Activated T-cell treated with anti-CD3 and anti-CD28 coated beads, Interleukin-2, amount 50 U/mL, for 72 hours (primary cell): Measurements from ENCODE around the gene RNF125. TPM values are rescaled to one million over a fixed set of nuclear protein-coding genes. Genes with fewer than 3 reads are reported as not detected.

ENCODE experiments used
- ATAC-seq, 2 donors: fragments of 150-1000 bp; cut with Tn5 transposase; replicated peaks in 1 of 2; 2 replicates each; pipeline ENCODE4 v1.10.0; 2021; ENCODE audit warnings: moderate library complexity in 2 of 2, mild to moderate bottlenecking in 1 of 2
- DNase-seq, 2 donors: peaks; one replicate each; pipeline ENCODE4 v3.0.0; 2021 to 2022; ENCODE audit warnings: mixed read lengths in 1 of 2
- H3K27ac Mint-ChIP-seq: one replicate; pipeline ENCODE4 v1.8.0; 2022; ENCODE audit warnings: mild to moderate bottlenecking, moderate library complexity, mixed read lengths
- H3K27me3 Mint-ChIP-seq: one replicate; pipeline ENCODE4 v1.8.0; 2022; ENCODE audit warnings: low read depth, mixed read lengths
- H3K36me3 Mint-ChIP-seq, 2 donors: one replicate each; pipeline ENCODE4 v1.8.0; 2022; ENCODE audit warnings: mixed read lengths in 2 of 2, mild to moderate bottlenecking in 1 of 2; ENCODE audit not compliant: insufficient read depth in 2 of 2
- H3K4me1 Mint-ChIP-seq: one replicate; pipeline ENCODE4 v1.8.0; 2022; ENCODE audit warnings: low read depth, mixed read lengths
- H3K4me3 Mint-ChIP-seq, 2 donors: one replicate each; pipeline ENCODE4 v1.8.0; 2022; ENCODE audit warnings: mild to moderate bottlenecking in 2 of 2, mixed read lengths in 2 of 2, moderate library complexity in 2 of 2
- H3K9me3 Mint-ChIP-seq, 2 donors: one replicate each; pipeline ENCODE4 v1.8.0; 2022; ENCODE audit warnings: mixed read lengths in 2 of 2
- total RNA-seq, 2 donors: library from RNA; stranded (reverse); gene quantifications; one replicate each; pipeline ENCODE4 v1.2.3, GENCODE V29; 2022

RNF125 gene
- total RNA-seq, 2 donors from 2014 or later, result 40.5 to 43.3 TPM

- peak overlapping the region in 1 of 2 donors; percentile 25 for H3K4me3 Mint-ChIP-seq
- H3K4me1 Mint-ChIP-seq, result peaks cover 94% of the 10 kb centered on the region
- H3K27ac Mint-ChIP-seq, result peak overlapping the region; percentile 84
- H3K36me3 Mint-ChIP-seq, result peaks cover 16 to 47% of the 10 kb centered on the region in 2 donors
- no peak for ATAC-seq
- no peaks in the 10 kb centered on the region for H3K27me3 Mint-ChIP-seq
- no peaks in the 10 kb centered on the region for H3K9me3 Mint-ChIP-seq
- no peak for DNase-seq
Observed at GRCh38 chr18:32037616-32038015, 19.0 kb downstream of the RNF125 start.

- peak overlapping the region; percentile 41 to 63 for H3K4me3 Mint-ChIP-seq
- peaks cover 17 to 51% of the 10 kb centered on the region in 2 donors for H3K36me3 Mint-ChIP-seq
- ATAC-seq (peak; percentile 70 to 75), DNase-seq (peak; percentile 25 to 26)
- H3K4me1 Mint-ChIP-seq, result peaks cover 78% of the 10 kb centered on the region
- no peaks in the 10 kb centered on the region for H3K9me3 Mint-ChIP-seq
- peak overlapping the region; percentile 76 for H3K27ac Mint-ChIP-seq
- H3K27me3 Mint-ChIP-seq, result no peaks in the 10 kb centered on the region
Observed at GRCh38 chr18:32040936-32041335, 22.3 kb downstream of the RNF125 start.

- Mint-ChIP-seq H3K27me3 (no peaks in the 10 kb centered on the region), H3K4me3 (no peak overlapping the region), H3K27ac (peak overlapping the region; percentile 62), H3K9me3 (no peaks in the 10 kb centered on the region), H3K4me1 (peaks cover 73% of the 10 kb centered on the region), H3K36me3 (peaks cover 17 to 54% of the 10 kb centered on the region in 2 donors)
- DNase-seq (no peak), ATAC-seq (no peak)
Observed at GRCh38 chr18:32042337-32042736, 23.7 kb downstream of the RNF125 start.

- H3K9me3 Mint-ChIP-seq, result no peaks in the 10 kb centered on the region
- H3K27me3 Mint-ChIP-seq, result no peaks in the 10 kb centered on the region
- H3K4me1 Mint-ChIP-seq, result peaks cover 51% of the 10 kb centered on the region
- H3K4me3 Mint-ChIP-seq, result peak overlapping the region; percentile 51 to 86
- DNase-seq, result peak in 1 of 2 donors; percentile 15
- peak overlapping the region; percentile 99 for H3K27ac Mint-ChIP-seq
- peaks cover 9 to 30% of the 10 kb centered on the region in 2 donors for H3K36me3 Mint-ChIP-seq
- peak; percentile 63 to 70 for ATAC-seq
Observed at GRCh38 chr18:32048507-32049091, 30.0 kb downstream of the RNF125 start.

GRCh38 chr18:32049393-32050171 lies 31.0 kb downstream of the RNF125 start:
- H3K36me3 Mint-ChIP-seq, result peaks cover 11 to 35% of the 10 kb centered on the region in 2 donors
- H3K4me1 Mint-ChIP-seq, result peaks cover 49% of the 10 kb centered on the region
- ATAC-seq (peak; percentile 55 to 61), DNase-seq (peak; percentile 18 to 33)
- no peaks in the 10 kb centered on the region for H3K27me3 Mint-ChIP-seq
- no peaks in the 10 kb centered on the region for H3K9me3 Mint-ChIP-seq
- H3K4me3 Mint-ChIP-seq, result peak overlapping the region; percentile 51 to 86
- H3K27ac Mint-ChIP-seq, result peak overlapping the region; percentile 99

- DNase-seq (no peak), ATAC-seq (no peak)
- H3K4me1 Mint-ChIP-seq, result peaks cover 41% of the 10 kb centered on the region
- peaks cover 2 to 4% of the 10 kb centered on the region in 2 donors for H3K9me3 Mint-ChIP-seq
- H3K4me3 Mint-ChIP-seq, result no peak overlapping the region
- H3K27ac Mint-ChIP-seq, result no peak overlapping the region
- no peaks in the 10 kb centered on the region for H3K27me3 Mint-ChIP-seq
- H3K36me3 Mint-ChIP-seq, result peaks cover 18 to 34% of the 10 kb centered on the region in 2 donors
Observed at GRCh38 chr18:32056613-32057358, 38.2 kb downstream of the RNF125 start.

- H3K36me3 Mint-ChIP-seq, result peaks cover 15 to 32% of the 10 kb centered on the region in 2 donors
- peaks cover 2 to 4% of the 10 kb centered on the region in 2 donors for H3K9me3 Mint-ChIP-seq
- no peak overlapping the region for H3K4me3 Mint-ChIP-seq
- peaks cover 41% of the 10 kb centered on the region for H3K4me1 Mint-ChIP-seq
- H3K27ac Mint-ChIP-seq, result no peak overlapping the region
- no peak for ATAC-seq
- H3K27me3 Mint-ChIP-seq, result no peaks in the 10 kb centered on the region
- no peak for DNase-seq
Observed at GRCh38 chr18:32057624-32058165, 39.1 kb downstream of the RNF125 start.

GRCh38 chr18:32060026-32060425 lies 41.4 kb downstream of the RNF125 start:
- H3K4me3 Mint-ChIP-seq, result no peak overlapping the region
- H3K4me1 Mint-ChIP-seq, result peaks cover 41% of the 10 kb centered on the region
- peak overlapping the region; percentile 55 for H3K27ac Mint-ChIP-seq
- H3K9me3 Mint-ChIP-seq, result peaks cover 2 to 4% of the 10 kb centered on the region in 2 donors
- ATAC-seq (no peak), DNase-seq (no peak)
- peaks cover 12 to 29% of the 10 kb centered on the region in 2 donors for H3K36me3 Mint-ChIP-seq
- H3K27me3 Mint-ChIP-seq, result no peaks in the 10 kb centered on the region

- DNase-seq (no peak), ATAC-seq (no peak)
- Mint-ChIP-seq H3K4me1 (peaks cover 6% of the 10 kb centered on the region), H3K27ac (peak overlapping the region; percentile 94), H3K36me3 (peaks cover 8 to 31% of the 10 kb centered on the region in 2 donors), H3K4me3 (no peak overlapping the region), H3K9me3 (no peaks in the 10 kb centered on the region), H3K27me3 (no peaks in the 10 kb centered on the region)
Observed at GRCh38 chr18:32067375-32068167, 48.9 kb downstream of the RNF125 start.

GRCh38 chr18:32072321-32072720 lies 53.7 kb downstream of the RNF125 start:
- Mint-ChIP-seq H3K4me3 (no peak overlapping the region), H3K4me1 (peaks cover 27% of the 10 kb centered on the region), H3K9me3 (peaks cover 4 to 7% of the 10 kb centered on the region in 2 donors), H3K27me3 (no peaks in the 10 kb centered on the region), H3K36me3 (peaks cover 16 to 38% of the 10 kb centered on the region in 2 donors), H3K27ac (no peak overlapping the region)
- DNase-seq, result no peak
- ATAC-seq, result no peak

GRCh38 chr18:32074206-32074605 lies 55.6 kb downstream of the RNF125 start:
- peaks cover 27% of the 10 kb centered on the region for H3K4me1 Mint-ChIP-seq
- peak overlapping the region; percentile 85 for H3K27ac Mint-ChIP-seq
- DNase-seq (no peak), ATAC-seq (peak; percentile 80 to 96)
- H3K27me3 Mint-ChIP-seq, result no peaks in the 10 kb centered on the region
- H3K36me3 Mint-ChIP-seq, result peaks cover 14 to 30% of the 10 kb centered on the region in 2 donors
- H3K9me3 Mint-ChIP-seq, result peaks cover 4 to 7% of the 10 kb centered on the region in 2 donors
- peak overlapping the region in 1 of 2 donors; percentile 62 for H3K4me3 Mint-ChIP-seq

GRCh38 chr18:32078845-32079244 lies 60.2 kb downstream of the RNF125 start:
- no peak for ATAC-seq
- DNase-seq, result no peak
- H3K4me3 Mint-ChIP-seq, result no peak overlapping the region
- H3K27ac Mint-ChIP-seq, result peak overlapping the region; percentile 59
- peaks cover 21% of the 10 kb centered on the region for H3K4me1 Mint-ChIP-seq
- no peaks in the 10 kb centered on the region for H3K27me3 Mint-ChIP-seq
- H3K9me3 Mint-ChIP-seq, result peaks cover 4 to 7% of the 10 kb centered on the region in 2 donors
- peaks cover 12 to 22% of the 10 kb centered on the region in 2 donors for H3K36me3 Mint-ChIP-seq
